GM12878 (cell line): ENCODE results near the gene RFX1. TPM values are rescaled to one million over a fixed set of nuclear protein-coding genes. Genes with fewer than 3 reads are reported as not detected.

Experiments
- ATAC-seq: fragments of 200-7000 bp; cut with Tn5 transposase; 3 replicates; pipeline ENCODE4 v1.9.1; 2020; ENCODE audit warnings: mild to moderate bottlenecking, moderate library complexity
- BruUV-seq: library from RNA; stranded (reverse); fragments of 400-500 nt; replicated peaks from 2 replicates; lab custom pipeline; 2021; lab: Mats Ljungman, UMichigan
- CTCF ChIA-PET: fragments of 300-600 bp; sonication (Branson Sonifier 250); formaldehyde crosslinking; extraction: SDS; loops from one replicate; lab custom pipeline; 2021; ENCODE audit warnings: inconsistent platforms; lab: Yijun Ruan, JAX
- POLR2A ChIA-PET: fragments of 350-600 bp; formaldehyde crosslinking; extraction: SDS; loops from one replicate; lab custom pipeline; 2021; ENCODE audit warnings: inconsistent platforms; lab: Charles Lee
- RAD21 ChIA-PET: fragments of 300-600 bp; sonication (Branson Sonifier 250); formaldehyde crosslinking; loops from one replicate; lab custom pipeline; 2023; ENCODE audit warnings: antibody characterized with exemption; ENCODE audit not compliant: unreplicated experiment; lab: Charles Lee
- SMC1A ChIA-PET: fragments of 300-600 bp; sonication (Branson Sonifier 250); formaldehyde crosslinking; loops from one replicate; lab custom pipeline; 2023; ENCODE audit not compliant: unreplicated experiment, uncharacterized antibody; lab: Charles Lee
- DNase-seq: peaks from one replicate; pipeline ENCODE4 v3.0.0-alpha.2; 2011; ENCODE audit warnings: low read depth, low spot score
- FAIRE-seq: peaks from 3 replicates; lab custom pipeline; 2011; peaks lifted over from hg19 to GRCh38; lab: Jason Lieb, UNC
- H2AFZ ChIP-seq: 2 replicates; pipeline ENCODE4 v1.6.0; 2011; ENCODE audit warnings: low read depth, low read length, control low read depth; ENCODE audit not compliant: control insufficient read depth
- H3K27ac ChIP-seq: 2 replicates; pipeline ENCODE4 v1.5.1; 2011; ENCODE audit warnings: control low read depth; ENCODE audit not compliant: control insufficient read depth, insufficient read depth
- H3K27me3 ChIP-seq, 2 experiments: replicated peaks in 1 of 2; 2 replicates each; pipeline versions ENCODE4 v1.6.0 to v1.6.1; 2011; ENCODE audit warnings: low read length in 1 of 2; ENCODE audit not compliant: control insufficient read depth in 2 of 2, insufficient read depth in 2 of 2
- H3K36me3 ChIP-seq, 2 experiments: 2 replicates each; pipeline ENCODE4 v1.5.1; 2011; ENCODE audit warnings: low read length in 1 of 2; ENCODE audit not compliant: control insufficient read depth in 2 of 2, insufficient read depth in 2 of 2
- H3K4me1 ChIP-seq: 2 replicates; pipeline ENCODE4 v1.6.1; 2011; ENCODE audit warnings: mild to moderate bottlenecking, low read length, moderate library complexity, mixed read lengths; ENCODE audit not compliant: control insufficient read depth, insufficient read depth
- H3K4me2 ChIP-seq: 2 replicates; pipeline ENCODE4 v1.6.0; 2011; ENCODE audit warnings: control low read depth; ENCODE audit not compliant: control insufficient read depth, insufficient read depth
- H3K4me3 ChIP-seq: fragments of 200-600 bp; sonication (generic); 2 replicates; pipeline ENCODE4 v1.5.1; 2016
- H3K79me2 ChIP-seq: 2 replicates; pipeline ENCODE4 v1.6.0; 2011; ENCODE audit warnings: low read length; ENCODE audit not compliant: control insufficient read depth, insufficient read depth
- H3K9ac ChIP-seq: 2 replicates; pipeline ENCODE4 v1.8.0; 2011; ENCODE audit warnings: low read length, control low read depth, mixed read lengths; ENCODE audit not compliant: control insufficient read depth, insufficient read depth
- H3K9me3 ChIP-seq: replicated peaks from 3 replicates; pipeline ENCODE4 v1.5.1; 2011; ENCODE audit warnings: mild to moderate bottlenecking, low read length; ENCODE audit not compliant: control insufficient read depth, insufficient read depth
- H4K20me1 ChIP-seq: 2 replicates; pipeline ENCODE4 v1.6.0; 2011; ENCODE audit not compliant: control insufficient read depth, insufficient read depth
- BACH1 ChIP-seq: fragments of 450-650 bp; IDR thresholded peaks from 2 replicates; pipeline ENCODE4 v1.6.1; 2017; ENCODE audit warnings: mild to moderate bottlenecking, borderline replicate concordance
- CTCF ChIP-seq, 3 experiments: IDR thresholded peaks in 2 of 3; conservative IDR thresholded peaks in 1 of 3; 2 replicates each; pipeline ENCODE4 v1.5.1; 2011; ENCODE audit warnings: low read depth in 3 of 3, low read length in 3 of 3, mild to moderate bottlenecking in 3 of 3, control low read depth in 2 of 3, moderate library complexity in 2 of 3, inconsistent platforms in 1 of 3, mixed read lengths in 1 of 3; ENCODE audit not compliant: control insufficient read depth in 2 of 3, insufficient read depth in 1 of 3; ENCODE audit errors: extremely low read depth in 1 of 3
- JUNB ChIP-seq: IDR thresholded peaks from 2 replicates; pipeline ENCODE4 v1.6.1; 2016; ENCODE audit warnings: antibody characterized with exemption, mild to moderate bottlenecking
- PKNOX1 ChIP-seq: fragments of 450-650 bp; IDR thresholded peaks from 2 replicates; pipeline ENCODE4 v1.6.1; 2016; ENCODE audit warnings: mild to moderate bottlenecking
- RB1 ChIP-seq: fragments of 450-650 bp; formaldehyde crosslinking; IDR thresholded peaks from 2 replicates; pipeline ENCODE4 v1.6.1; 2017; ENCODE audit warnings: mild to moderate bottlenecking, borderline replicate concordance
- STAT3 ChIP-seq: IDR thresholded peaks from 2 replicates; pipeline ENCODE4 v1.6.1; 2011; ENCODE audit warnings: low read depth, low read length, improper control_type of control experiment
- WGBS: methylation state at CpG from one replicate; pipeline ENCODE4 v1.1.6; 2016; ENCODE audit warnings: low lambda C conversion rate; ENCODE audit not compliant: insufficient replicate concordance, insufficient coverage; ENCODE audit errors: missing lambda C conversion rate; 5-methylcytosine and 5-hydroxymethylcytosine counted together
- in situ Hi-C: fragments of 300-500 bp; cut with MboI; formaldehyde crosslinking; loops from 9 replicates; pipeline ENCODE4 v1.14.3; 2018; ENCODE audit warnings: mixed read lengths
- intact Hi-C: fragments of 100-400 bp; cut with micrococcal nuclease; formaldehyde crosslinking; loops from one replicate; pipeline ENCODE4 v1.14.2; 2022; ENCODE audit not compliant: unreplicated experiment
- polyA plus RNA-seq, 11 experiments: library from polyadenylated mRNA; depleted of rRNA in 4 of 11; unstranded in 6 of 11; stranded (reverse) in 5 of 11; fragments of >200 nt; fragmentation: Nextera tagmentation in 4 of 11; fragmentation: Illumina TruSeq in 1 of 11; extraction: Ambion mirVana in 4 of 11; extraction: Trizol in 1 of 11; gene quantifications; 1 replicate in 1 of 11; 2 replicates in 10 of 11; pipeline versions ENCODE4 v1.2.1 to v1.2.3, GENCODE V29; 2011 to 2016; ENCODE audit warnings: inconsistent platforms in 2 of 11, missing spikeins in 2 of 11, low read depth in 1 of 11
- total RNA-seq, 4 experiments: library from RNA; depleted of rRNA in 3 of 4; stranded (reverse); fragments of >200 nt in 3 of 4; fragmentation: Illumina TruSeq in 1 of 4; extraction: Trizol in 1 of 4; gene quantifications; 2 replicates each; pipeline versions ENCODE4 v1.2.1 to v1.2.3, GENCODE V29; 2013 to 2021

RFX1 gene
- total and polyA plus RNA-seq, 10 of the 15 experiments (the other 5 are each of a cell fraction or from before 2014, with no cell fraction given), result 0.05 to 11.0 (median 1.5) TPM

GRCh38 chr19:13920524-13920923 lies 85.6 kb downstream of the RFX1 start:
- ATAC-seq, result no peak

More at GRCh38 chr19:13920524-13920923, 85.6 kb downstream of the RFX1 start:
- RAD21 ChIA-PET, result no interaction called here
- in situ Hi-C loops, result no loop called here
- SMC1A ChIA-PET, result no interaction called here
- no peak for DNase-seq
- Histone ChIP-seq H3K27me3 (no peaks in the 10 kb centered on the region), H3K27ac (no peak overlapping the region), H3K4me1 (no peaks in the 10 kb centered on the region)
- BruUV-seq, result no TSS peak
- TF ChIP-seq CTCF (IDR thresholded peaks at IDR 0.05 in 2 of 3, conservative IDR thresholded peaks at IDR 0.05 in 1 of 3; ENCODE audit: control insufficient read depth in 2 of 3, extremely low read depth in 1 of 3, insufficient read depth in 1 of 3, low read depth in 3 of 3, low read length in 3 of 3) (no peak), RB1 (no peak), STAT3 (no peak), BACH1 (no peak), PKNOX1 (no peak), JUNB (no peak)
- TF ChIP-seq, all 136 proteins: peak for 0
- FAIRE-seq, result no peak
- Histone ChIP-seq H3K4me2 (no peak overlapping the region), H4K20me1 (no peaks in the 10 kb centered on the region), H3K9me3 (peaks cover 7% of the 10 kb centered on the region), H2AFZ (no peak overlapping the region), H3K9ac (no peak overlapping the region), H3K4me3 (no peak overlapping the region), H3K79me2 (no peaks in the 10 kb centered on the region), H3K36me3 (peaks cover 6 to 11% of the 10 kb centered on the region in 2 experiments; a peak in 3 of 4 replicates)
- intact Hi-C loops, result no loop called here
- ChIA-PET POLR2A (interaction anchor here (0.7 kb wide), 1 partner anchor 10 kb away, joined by 3 read pairs; no protein-coding TSS in a partner anchor), CTCF (interaction anchor here (1.2 to 1.4 kb wide), 2 partner anchors 13 to 139 kb away, joined by 4 to 7 read pairs; no protein-coding TSS in a partner anchor)
- 84% methylated on average over 10 of the region's 11 CpGs for WGBS
